Panc1 (cell line): ENCODE measurements around the gene ASXL2. TPM values are rescaled to one million over a fixed set of nuclear protein-coding genes. Genes with fewer than 3 reads are reported as not detected.

ENCODE experiments used
- ATAC-seq: fragments of 200-7000 bp; cut with Tn5 transposase; 2 replicates; pipeline ENCODE4 v1.9.1; 2020; ENCODE audit warnings: mild to moderate bottlenecking, moderate library complexity
- BruUV-seq: library from RNA; stranded (reverse); fragments of 400-500 nt; replicated peaks from 2 replicates; lab custom pipeline; 2021; lab: Mats Ljungman, UMichigan
- CTCF ChIA-PET: fragments of 300-600 bp; sonication (Branson Sonifier 250); formaldehyde crosslinking; loops from one replicate; lab custom pipeline; 2022; ENCODE audit warnings: antibody characterized with exemption; lab: Charles Lee
- POLR2A ChIA-PET: fragments of 300-600 bp; sonication (Branson Sonifier 250); formaldehyde crosslinking; loops from one replicate; lab custom pipeline; 2022; ENCODE audit warnings: antibody characterized with exemption; lab: Charles Lee
- DNase-seq: peaks from one replicate; pipeline ENCODE4 v3.0.0-alpha.2; 2010; ENCODE audit warnings: low read depth, low spot score
- H3K27ac ChIP-seq: 2 replicates; pipeline ENCODE4 v1.5.1; 2011; ENCODE audit warnings: mild to moderate bottlenecking, low read length, inconsistent platforms
- H3K27me3 ChIP-seq: fragments of 200-500 bp; sonication (Bioruptor generic); 2 replicates; pipeline ENCODE4 v1.6.0; 2014; ENCODE audit warnings: low read length, inconsistent platforms; ENCODE audit not compliant: control insufficient read depth, insufficient read depth
- H3K36me3 ChIP-seq: fragments of 200-500 bp; sonication (Bioruptor generic); 2 replicates; pipeline ENCODE4 v1.5.1; 2014; ENCODE audit warnings: inconsistent platforms, mild to moderate bottlenecking, low read length, moderate library complexity; ENCODE audit not compliant: control insufficient read depth, insufficient read depth
- H3K4me1 ChIP-seq: 2 replicates; pipeline ENCODE4 v1.5.1; 2011; ENCODE audit warnings: inconsistent platforms, mild to moderate bottlenecking, low read length, moderate library complexity; ENCODE audit not compliant: control insufficient read depth, insufficient read depth
- H3K4me3 ChIP-seq, 2 experiments: 2 replicates each; pipeline ENCODE4 v1.5.1; 2011 to 2012; ENCODE audit warnings: low read depth in 2 of 2, low read length in 2 of 2, mild to moderate bottlenecking in 2 of 2, inconsistent platforms in 1 of 2, moderate library complexity in 1 of 2
- H3K9me3 ChIP-seq: fragments of 200-500 bp; sonication (Bioruptor generic); 2 replicates; pipeline ENCODE4 v1.5.1; 2014; ENCODE audit warnings: low read depth, mild to moderate bottlenecking, inconsistent platforms, low read length, moderate library complexity; ENCODE audit not compliant: control insufficient read depth, insufficient read depth
- CTCF ChIP-seq: fragments of 450-650 bp; IDR thresholded peaks from 2 replicates; pipeline ENCODE4 v1.5.1; 2017; ENCODE audit warnings: mild to moderate bottlenecking
- POLR2AphosphoS5 ChIP-seq: IDR thresholded peaks from 2 replicates; pipeline ENCODE4 v1.6.1; 2012; ENCODE audit warnings: mild to moderate bottlenecking, low read depth, low read length, moderate library complexity
- REST ChIP-seq, 2 experiments: IDR thresholded peaks; 2 replicates each; pipeline ENCODE4 v1.6.1; 2011 to 2012; ENCODE audit warnings: low read depth in 2 of 2, control low read depth in 1 of 2, low read length in 1 of 2, mild to moderate bottlenecking in 1 of 2, moderate library complexity in 1 of 2; ENCODE audit not compliant: insufficient read depth in 1 of 2
- SIN3A ChIP-seq: IDR thresholded peaks from 2 replicates; pipeline ENCODE4 v1.6.1; 2012; ENCODE audit warnings: low read depth, mild to moderate bottlenecking, low read length, moderate library complexity, borderline replicate concordance; ENCODE audit not compliant: insufficient read depth
- TCF7L2 ChIP-seq: IDR thresholded peaks from 2 replicates; pipeline ENCODE4 v1.6.1; 2011; ENCODE audit warnings: mild to moderate bottlenecking, low read depth, low read length, inconsistent platforms
- in situ Hi-C: cut with HindIII; loops from 2 replicates; pipeline ENCODE4 v1.10.0; 2016; ENCODE audit warnings: low sequenced_read_pairs, low pct_unique_long_range_greater_than_20kb
- intact Hi-C: fragments of 100-400 bp; cut with micrococcal nuclease; formaldehyde crosslinking; loops from one replicate; pipeline ENCODE4 v1.10.0; 2022; ENCODE audit not compliant: unreplicated experiment
- total RNA-seq: library from RNA; stranded (reverse); gene quantifications from one replicate; pipeline ENCODE4 v1.2.1, GENCODE V29; 2021; ENCODE audit not compliant: unreplicated experiment

ASXL2 gene
- total RNA-seq, 1 experiment from 2014 or later = 43.4 TPM

- no TSS peak for BruUV-seq
- POLR2A ChIA-PET = no interaction called here
Observed at GRCh38 chr2:25685741-25686140, 192.5 kb downstream of the ASXL2 start.

GRCh38 chr2:25684577-25685473, 193.5 kb downstream of the ASXL2 start:
- TF ChIP-seq REST (IDR thresholded peaks at IDR 0.05; ENCODE audit: insufficient read depth in 1 of 2, low read depth in 2 of 2, low read length in 1 of 2) (no peak), POLR2AphosphoS5 (no peak)
- Histone ChIP-seq H3K27ac (no peak overlapping the region), H3K27me3 (no peaks in the 10 kb centered on the region), H3K4me1 (no peaks in the 10 kb centered on the region), H3K4me3 (no peak overlapping the region), H3K36me3 (no peaks in the 10 kb centered on the region), H3K9me3 (no peaks in the 10 kb centered on the region)
- BruUV-seq = no TSS peak
- no peak for ATAC-seq
- in situ Hi-C loops (no loop called here), intact Hi-C loops (no loop called here)
- DNase-seq = no peak
- ChIA-PET POLR2A (no interaction called here), CTCF (no interaction called here)

More at GRCh38 chr2:25685741-25686140, 192.5 kb downstream of the ASXL2 start:
- no peak for ATAC-seq
- no peaks in the 10 kb centered on the region for H3K9me3 ChIP-seq
- no peaks in the 10 kb centered on the region for H3K4me1 ChIP-seq
- H3K36me3 ChIP-seq = no peaks in the 10 kb centered on the region
- in situ Hi-C loops = no loop called here
- H3K27me3 ChIP-seq = no peaks in the 10 kb centered on the region
- TF ChIP-seq SIN3A = no peak
- TF ChIP-seq REST (IDR thresholded peaks at IDR 0.05; ENCODE audit: insufficient read depth in 1 of 2, low read depth in 2 of 2, low read length in 1 of 2) = no peak
- TF ChIP-seq POLR2AphosphoS5 = no peak
- no peak for TF ChIP-seq CTCF
- TF ChIP-seq TCF7L2 = no peak
- DNase-seq = no peak
- H3K27ac ChIP-seq = no peak overlapping the region
- intact Hi-C loops = no loop called here
- CTCF ChIA-PET = interaction anchor here (0.6 kb wide), 2 partner anchors 15 to 78 kb away, joined by 5 to 8 read pairs; no protein-coding TSS in a partner anchor
- no peak overlapping the region for H3K4me3 ChIP-seq

Other genes with a start within 250 kb of the ASXL2 start
- 37.8 TPM for gene DTNB, start 204.9 kb downstream of the ASXL2 start, total RNA-seq
- gene KIF3C, start 104.0 kb upstream of the ASXL2 start, total RNA-seq = 55.7 TPM
- gene RAB10, start 155.6 kb upstream of the ASXL2 start, total RNA-seq = 208 TPM